Liver (tissue), 9 donors: Measurements from ENCODE around the gene TMEM243. TPM values are rescaled to one million over a fixed set of nuclear protein-coding genes. Genes with fewer than 3 reads are reported as not detected.

Experiments
- DNase-seq: peaks from one replicate; pipeline ENCODE4 v3.0.0-alpha.2; 2017; ENCODE audit warnings: low spot score
- H3K27ac ChIP-seq, 2 donors: one replicate each; pipeline ENCODE4 v1.7.0; 2013; ENCODE audit warnings: inconsistent platforms in 2 of 2, low read length in 2 of 2, control low read depth in 1 of 2, low read depth in 1 of 2, mild to moderate bottlenecking in 1 of 2
- H3K27me3 ChIP-seq, 4 donors: one replicate each; pipeline versions ENCODE4 v1.6.1 to v1.7.0; 2013; ENCODE audit warnings: low read length in 3 of 4, inconsistent platforms in 1 of 4, mild to moderate bottlenecking in 1 of 4, moderate library complexity in 1 of 4; ENCODE audit not compliant: control insufficient read depth in 4 of 4, insufficient read depth in 4 of 4
- H3K36me3 ChIP-seq, 4 donors: one replicate each; pipeline versions ENCODE4 v1.6.1 to v1.7.0; 2013; ENCODE audit warnings: low read length in 3 of 4, mild to moderate bottlenecking in 3 of 4, low read depth in 1 of 4, moderate library complexity in 1 of 4; ENCODE audit not compliant: control insufficient read depth in 4 of 4, insufficient read depth in 3 of 4
- H3K4me1 ChIP-seq, 4 donors: one replicate each; pipeline versions ENCODE4 v1.6.1 to v1.7.0; 2013; ENCODE audit warnings: low read length in 3 of 4, mild to moderate bottlenecking in 3 of 4, moderate library complexity in 1 of 4; ENCODE audit not compliant: control insufficient read depth in 4 of 4, insufficient read depth in 4 of 4
- H3K4me3 ChIP-seq, 3 donors: one replicate each; pipeline versions ENCODE4 v1.6.1 to v1.7.0; 2013; ENCODE audit warnings: low read length in 3 of 3, control low read depth in 1 of 3, low read depth in 1 of 3, mild to moderate bottlenecking in 1 of 3
- H3K9ac ChIP-seq, 2 donors: one replicate each; pipeline ENCODE4 v1.7.0; 2013; ENCODE audit warnings: low read length in 2 of 2, mild to moderate bottlenecking in 2 of 2, moderate library complexity in 2 of 2, control low read depth in 1 of 2, low read depth in 1 of 2
- H3K9me3 ChIP-seq, 4 donors: one replicate each; pipeline versions ENCODE4 v1.6.1 to v1.7.0; 2013; ENCODE audit warnings: low read length in 3 of 4; ENCODE audit not compliant: control insufficient read depth in 4 of 4
- ATF3 ChIP-seq: IDR thresholded peaks from 2 replicates; pipeline ENCODE4 v1.6.1; 2016; ENCODE audit warnings: antibody characterized with exemption
- EGR1 ChIP-seq, 2 donors: IDR thresholded peaks; 2 replicates each; pipeline ENCODE4 v1.6.1; 2016 to 2018; ENCODE audit warnings: antibody characterized with exemption in 2 of 2, low read depth in 2 of 2
- FOXA1 ChIP-seq: IDR thresholded peaks from 2 replicates; pipeline ENCODE4 v1.6.1; 2016; ENCODE audit warnings: antibody characterized with exemption
- FOXA2 ChIP-seq: IDR thresholded peaks from 2 replicates; pipeline ENCODE4 v1.6.1; 2016; ENCODE audit warnings: antibody characterized with exemption
- GABPA ChIP-seq, 2 donors: IDR thresholded peaks in 1 of 2; conservative IDR thresholded peaks in 1 of 2; 2 replicates each; pipeline ENCODE4 v1.6.1; 2016; ENCODE audit warnings: antibody characterized with exemption in 2 of 2, mild to moderate bottlenecking in 1 of 2, moderate library complexity in 1 of 2
- HNF4A ChIP-seq, 2 donors: conservative IDR thresholded peaks; 2 replicates each; pipeline ENCODE4 v1.6.1; 2016; ENCODE audit warnings: antibody characterized with exemption in 2 of 2, mild to moderate bottlenecking in 2 of 2
- HNF4G ChIP-seq: IDR thresholded peaks from 2 replicates; pipeline ENCODE4 v1.6.1; 2016; ENCODE audit warnings: antibody characterized with exemption
- JUND ChIP-seq, 2 donors: IDR thresholded peaks; 2 replicates each; pipeline ENCODE4 v1.6.1; 2016; ENCODE audit warnings: antibody characterized with exemption in 2 of 2
- NR2F2 ChIP-seq: IDR thresholded peaks from 2 replicates; pipeline ENCODE4 v1.6.1; 2016; ENCODE audit warnings: antibody characterized with exemption
- RAD21 ChIP-seq, 2 donors: IDR thresholded peaks; 2 replicates each; pipeline ENCODE4 v1.6.1; 2016; ENCODE audit warnings: antibody characterized with exemption in 2 of 2, mild to moderate bottlenecking in 2 of 2
- REST ChIP-seq: IDR thresholded peaks from 2 replicates; pipeline ENCODE4 v1.6.1; 2016; ENCODE audit warnings: antibody characterized with exemption, mild to moderate bottlenecking
- RXRA ChIP-seq, 2 donors: IDR thresholded peaks; 2 replicates each; pipeline ENCODE4 v1.6.1; 2017 to 2018; ENCODE audit warnings: antibody characterized with exemption in 2 of 2, mild to moderate bottlenecking in 1 of 2
- SP1 ChIP-seq: IDR thresholded peaks from 2 replicates; pipeline ENCODE4 v1.6.1; 2018; ENCODE audit warnings: antibody characterized with exemption, mild to moderate bottlenecking
- TAF1 ChIP-seq: conservative IDR thresholded peaks from 2 replicates; pipeline ENCODE4 v1.6.1; 2016; ENCODE audit warnings: antibody characterized with exemption, mild to moderate bottlenecking
- YY1 ChIP-seq: IDR thresholded peaks from 2 replicates; pipeline ENCODE4 v1.6.1; 2016; ENCODE audit warnings: antibody characterized with exemption, mild to moderate bottlenecking
- WGBS: extraction: QIAGEN DNeasy Blood & Tissue Kit; methylation state at CpG from one replicate; pipeline ENCODE4 v1.1.7; 2013; 5-methylcytosine and 5-hydroxymethylcytosine counted together
- polyA plus RNA-seq, 2 donors: library from polyadenylated mRNA; stranded (reverse) in 1 of 2; unstranded in 1 of 2; fragments of 200-250 nt in 1 of 2; fragments of >200 nt in 1 of 2; fragmentation: Nextera tagmentation in 1 of 2; extraction: Ambion mirVana in 1 of 2; gene quantifications; one replicate each; pipeline versions ENCODE4 v1.2.1 to v1.2.3, GENCODE V29; 2013 to 2015
- total RNA-seq, 2 donors: library from RNA; depleted of rRNA; stranded (reverse); fragments of >200 nt; gene quantifications; one replicate each; pipeline ENCODE4 v1.2.3, GENCODE V29; 2014
- TF ChIP-seq, protein P1 (sequence below): fragments of 150-350 bp; IDR thresholded peaks from 2 replicates; pipeline ENCODE4 v1.5.1; 2017; ENCODE audit warnings: improper control_type of control experiment, low read depth, low read length; ENCODE audit not compliant: missing input control
- TF ChIP-seq, protein P2 (sequence below): IDR thresholded peaks from 2 replicates; pipeline ENCODE4 v1.6.1; 2016; ENCODE audit warnings: antibody characterized with exemption
- TF ChIP-seq, protein P3 (sequence below): IDR thresholded peaks from 2 replicates; pipeline ENCODE4 v1.6.1; 2016; ENCODE audit warnings: antibody characterized with exemption
- donor health status: healthy.
- donor health status: healthy.
- donor health status: healthy.
- donor health status: healthy.
- donor health status: healthy.

TMEM243 gene
- total and polyA plus RNA-seq, 4 donors: 4.8 to 8.0 (median 5.5) TPM

DNA sequence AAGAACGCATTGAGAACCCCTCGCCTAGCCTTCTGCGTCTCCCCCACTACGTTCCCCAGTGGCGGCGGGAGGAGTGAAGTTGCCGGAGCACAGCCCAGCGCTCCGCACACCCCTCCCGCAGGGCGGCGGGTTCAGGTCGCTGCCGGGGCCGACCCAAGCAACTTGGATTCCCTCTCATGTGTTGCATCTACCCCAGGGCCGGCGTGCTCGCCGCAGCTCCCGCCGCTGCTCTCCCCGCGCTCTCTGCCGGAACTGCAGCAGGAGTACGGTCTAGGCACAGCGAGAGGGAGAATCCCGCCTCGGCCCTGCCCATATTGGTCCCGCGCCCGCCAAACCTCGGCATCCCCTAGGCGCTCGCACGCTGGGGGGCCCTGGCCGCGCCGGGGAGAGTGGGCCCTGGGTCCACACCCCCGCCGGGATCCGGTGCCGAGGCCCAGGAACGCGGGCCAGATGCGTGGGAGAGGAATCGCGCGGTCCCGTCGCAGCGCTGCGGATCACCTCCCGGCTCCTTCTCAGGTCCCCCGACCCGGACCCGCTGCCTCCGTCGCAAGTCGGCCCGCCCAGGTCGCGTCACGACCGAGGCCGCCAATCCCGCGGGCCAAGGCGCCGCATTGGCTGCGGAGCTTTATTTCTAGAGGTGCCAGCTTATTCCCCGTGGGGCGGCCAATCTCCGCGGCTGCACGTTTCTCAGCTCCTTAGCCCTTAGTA, 648 bp upstream of the TMEM243 start:
- no peaks in the 10 kb centered on the region for H3K36me3 ChIP-seq
- H3K9me3 ChIP-seq: no peaks in the 10 kb centered on the region
- under 1% methylated on average over 75 of the region's 75 CpGs for WGBS
- peak overlapping the region; percentile 82 to 88 for H3K27ac ChIP-seq
- DNase-seq: peak; percentile 44
- H3K9ac ChIP-seq: peak overlapping the region in 1 of 2 donors; percentile 77
- TF ChIP-seq, protein P1, sequence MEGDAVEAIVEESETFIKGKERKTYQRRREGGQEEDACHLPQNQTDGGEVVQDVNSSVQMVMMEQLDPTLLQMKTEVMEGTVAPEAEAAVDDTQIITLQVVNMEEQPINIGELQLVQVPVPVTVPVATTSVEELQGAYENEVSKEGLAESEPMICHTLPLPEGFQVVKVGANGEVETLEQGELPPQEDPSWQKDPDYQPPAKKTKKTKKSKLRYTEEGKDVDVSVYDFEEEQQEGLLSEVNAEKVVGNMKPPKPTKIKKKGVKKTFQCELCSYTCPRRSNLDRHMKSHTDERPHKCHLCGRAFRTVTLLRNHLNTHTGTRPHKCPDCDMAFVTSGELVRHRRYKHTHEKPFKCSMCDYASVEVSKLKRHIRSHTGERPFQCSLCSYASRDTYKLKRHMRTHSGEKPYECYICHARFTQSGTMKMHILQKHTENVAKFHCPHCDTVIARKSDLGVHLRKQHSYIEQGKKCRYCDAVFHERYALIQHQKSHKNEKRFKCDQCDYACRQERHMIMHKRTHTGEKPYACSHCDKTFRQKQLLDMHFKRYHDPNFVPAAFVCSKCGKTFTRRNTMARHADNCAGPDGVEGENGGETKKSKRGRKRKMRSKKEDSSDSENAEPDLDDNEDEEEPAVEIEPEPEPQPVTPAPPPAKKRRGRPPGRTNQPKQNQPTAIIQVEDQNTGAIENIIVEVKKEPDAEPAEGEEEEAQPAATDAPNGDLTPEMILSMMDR: peak; percentile 3
- no peak for TF ChIP-seq NR2F2
- peak overlapping the region; percentile 76 to 81 (median 79) for H3K4me3 ChIP-seq
- peaks cover 2 to 18% (median 10%) of the 10 kb centered on the region in 4 donors for H3K4me1 ChIP-seq
- peaks cover 0 to 5% (median 1%) of the 10 kb centered on the region in 4 donors for H3K27me3 ChIP-seq

DNA sequence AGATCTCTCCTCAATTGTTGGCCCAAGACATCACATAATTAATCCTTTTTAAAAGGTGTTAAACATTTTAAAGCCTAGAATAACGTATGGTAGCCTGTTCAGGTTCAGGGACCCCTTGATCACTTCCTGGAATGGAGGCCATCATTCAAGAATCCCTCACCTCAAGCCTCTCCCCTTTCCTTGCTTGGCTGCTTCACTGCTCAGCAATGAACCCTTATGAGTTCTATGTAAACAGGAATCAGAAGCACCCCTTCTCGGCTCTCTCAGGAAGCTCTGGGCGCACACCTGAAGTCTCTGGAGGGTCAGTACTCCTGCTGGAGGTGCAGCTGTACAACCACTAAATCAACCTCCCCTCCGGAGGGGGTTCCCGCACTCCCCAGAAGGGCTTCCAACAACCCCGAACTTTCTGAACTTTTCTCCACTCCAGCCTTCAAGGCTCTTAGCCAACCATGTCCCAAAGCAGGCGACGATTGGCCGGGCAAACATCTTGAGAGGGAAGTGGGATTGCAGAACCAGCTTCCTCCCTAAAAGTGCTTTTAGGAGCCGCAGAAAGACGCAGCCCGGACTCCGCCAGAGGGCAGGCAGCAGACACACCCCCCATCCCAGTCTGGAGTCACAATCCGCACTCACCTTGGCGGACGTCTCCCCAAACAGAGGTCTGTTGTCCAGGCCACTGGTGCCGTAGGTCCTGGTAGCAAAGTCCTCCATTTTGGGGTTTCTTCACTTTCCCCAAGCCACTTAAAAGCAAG, 562 bp downstream of the TMEM243 start:
- 19% methylated on average over 17 of the region's 17 CpGs for WGBS

More for the DNA sequence above, 562 bp downstream of the TMEM243 start:
- Histone ChIP-seq H3K36me3 (no peaks in the 10 kb centered on the region), H3K4me3 (peak overlapping the region; percentile 76 to 81 (median 79)), H3K9ac (peak overlapping the region in 1 of 2 donors; percentile 54), H3K9me3 (no peaks in the 10 kb centered on the region), H3K27ac (peak overlapping the region; percentile 82 to 88), H3K4me1 (peaks cover 2 to 18% (median 10%) of the 10 kb centered on the region in 4 donors), H3K27me3 (peaks cover 0 to 5% (median 1%) of the 10 kb centered on the region in 4 donors)
- DNase-seq: peak; percentile 39
- TF ChIP-seq, protein P2, sequence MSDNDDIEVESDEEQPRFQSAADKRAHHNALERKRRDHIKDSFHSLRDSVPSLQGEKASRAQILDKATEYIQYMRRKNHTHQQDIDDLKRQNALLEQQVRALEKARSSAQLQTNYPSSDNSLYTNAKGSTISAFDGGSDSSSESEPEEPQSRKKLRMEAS: no peak
- TF ChIP-seq FOXA2 (no peak), HNF4G (no peak), TAF1 (peak; percentile 48), YY1 (peak; percentile 49), JUND (IDR thresholded peaks at IDR 0.05) (no peak), RXRA (IDR thresholded peaks at IDR 0.05) (no peak), HNF4A (conservative IDR thresholded peaks at IDR 0.05) (no peak), SP1 (no peak), REST (peak; percentile 7), NR2F2 (no peak), GABPA (IDR thresholded peaks at IDR 0.05 in 1 of 2, conservative IDR thresholded peaks at IDR 0.05 in 1 of 2) (no peak), ATF3 (no peak), EGR1 (IDR thresholded peaks at IDR 0.05; ENCODE audit: low read depth in 2 of 2) (no peak), FOXA1 (no peak), RAD21 (IDR thresholded peaks at IDR 0.05) (no peak)
- TF ChIP-seq, protein P1: no peak
- TF ChIP-seq, protein P3, sequence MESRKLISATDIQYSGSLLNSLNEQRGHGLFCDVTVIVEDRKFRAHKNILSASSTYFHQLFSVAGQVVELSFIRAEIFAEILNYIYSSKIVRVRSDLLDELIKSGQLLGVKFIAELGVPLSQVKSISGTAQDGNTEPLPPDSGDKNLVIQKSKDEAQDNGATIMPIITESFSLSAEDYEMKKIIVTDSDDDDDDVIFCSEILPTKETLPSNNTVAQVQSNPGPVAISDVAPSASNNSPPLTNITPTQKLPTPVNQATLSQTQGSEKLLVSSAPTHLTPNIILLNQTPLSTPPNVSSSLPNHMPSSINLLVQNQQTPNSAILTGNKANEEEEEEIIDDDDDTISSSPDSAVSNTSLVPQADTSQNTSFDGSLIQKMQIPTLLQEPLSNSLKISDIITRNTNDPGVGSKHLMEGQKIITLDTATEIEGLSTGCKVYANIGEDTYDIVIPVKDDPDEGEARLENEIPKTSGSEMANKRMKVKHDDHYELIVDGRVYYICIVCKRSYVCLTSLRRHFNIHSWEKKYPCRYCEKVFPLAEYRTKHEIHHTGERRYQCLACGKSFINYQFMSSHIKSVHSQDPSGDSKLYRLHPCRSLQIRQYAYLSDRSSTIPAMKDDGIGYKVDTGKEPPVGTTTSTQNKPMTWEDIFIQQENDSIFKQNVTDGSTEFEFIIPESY: no peak
